ENCODE measurements around the gene BTN1A1. TPM values are rescaled to one million over a fixed set of nuclear protein-coding genes. Genes with fewer than 3 reads are reported as not detected.

BTN1A1 gene
- not detected in 2 replicates for total RNA-seq

GRCh38 chr6:26500102-26500501 lies at the start of gene BTN1A1:
Gene BTN1A1, plus strand, starts transcription at chr6:26500303. Its CDS starts 984 bp downstream, at chr6:26501287.

GRCh38 chr6:26457806-26458688 lies 42.1 kb upstream of the BTN1A1 start, which contains the start of gene BTN2A1:
Gene BTN2A1, plus strand, starts transcription at chr6:26457955. Its CDS starts 682 bp downstream, at chr6:26458637.

GRCh38 chr6:26537846-26538571 lies 37.9 kb downstream of the BTN1A1 start, which contains the start of gene HMGN4:
Gene HMGN4, plus strand, starts transcription at chr6:26538366. Its CDS starts 6,841 bp downstream, at chr6:26545207.

Other genes with a start within 250 kb of the BTN1A1 start
- gene BTN3A2, start 135.1 kb upstream of the BTN1A1 start, total RNA-seq, result 23.5 and 43.7 TPM in 2 replicates
- gene BTN2A2, start 117.2 kb upstream of the BTN1A1 start, total RNA-seq, result 10.7 and 12.4 TPM in 2 replicates
- gene BTN3A1, start 98.0 kb upstream of the BTN1A1 start, total RNA-seq, result 47.1 and 53.7 TPM in 2 replicates
- gene BTN3A3, start 59.8 kb upstream of the BTN1A1 start, total RNA-seq, result 23.3 and 26.7 TPM in 2 replicates
- 14.9 and 21.1 TPM in 2 replicates for gene BTN2A1, start 42.3 kb upstream of the BTN1A1 start, total RNA-seq
- gene HMGN4, start 38.1 kb downstream of the BTN1A1 start, total RNA-seq, result 65.6 and 96.4 TPM in 2 replicates
- 10.4 and 11.9 TPM in 2 replicates for gene ABT1, start 96.7 kb downstream of the BTN1A1 start, total RNA-seq
- gene ZNF322, start 159.4 kb downstream of the BTN1A1 start, total RNA-seq, result 14.9 and 19.9 TPM in 2 replicates

Data from smooth muscle cell of the umbilical artery (primary cell).